Measurements from ENCODE around the gene TSPAN4.

DNA sequence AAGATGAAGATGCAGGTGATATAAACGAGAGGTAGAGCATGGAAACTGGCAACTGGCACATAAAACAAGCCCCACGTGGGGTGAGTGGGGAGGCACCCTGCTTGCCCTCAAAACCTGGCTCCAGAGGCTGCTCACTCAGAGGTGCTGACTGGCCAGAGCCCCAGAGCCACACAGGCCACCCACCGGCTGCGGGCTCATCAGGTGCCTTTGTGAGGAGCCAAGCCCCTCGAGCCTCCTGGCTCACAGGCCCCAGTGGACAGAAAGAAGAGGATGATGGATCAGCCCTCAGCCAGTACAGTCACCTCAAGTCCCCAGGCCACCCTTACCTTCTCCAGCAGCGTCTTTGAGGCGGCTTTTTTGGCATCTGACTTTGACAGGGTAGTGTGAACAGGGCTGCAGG, 61.7 kb downstream of the TSPAN4 start:
- TF ChIP-seq, protein P1, sequence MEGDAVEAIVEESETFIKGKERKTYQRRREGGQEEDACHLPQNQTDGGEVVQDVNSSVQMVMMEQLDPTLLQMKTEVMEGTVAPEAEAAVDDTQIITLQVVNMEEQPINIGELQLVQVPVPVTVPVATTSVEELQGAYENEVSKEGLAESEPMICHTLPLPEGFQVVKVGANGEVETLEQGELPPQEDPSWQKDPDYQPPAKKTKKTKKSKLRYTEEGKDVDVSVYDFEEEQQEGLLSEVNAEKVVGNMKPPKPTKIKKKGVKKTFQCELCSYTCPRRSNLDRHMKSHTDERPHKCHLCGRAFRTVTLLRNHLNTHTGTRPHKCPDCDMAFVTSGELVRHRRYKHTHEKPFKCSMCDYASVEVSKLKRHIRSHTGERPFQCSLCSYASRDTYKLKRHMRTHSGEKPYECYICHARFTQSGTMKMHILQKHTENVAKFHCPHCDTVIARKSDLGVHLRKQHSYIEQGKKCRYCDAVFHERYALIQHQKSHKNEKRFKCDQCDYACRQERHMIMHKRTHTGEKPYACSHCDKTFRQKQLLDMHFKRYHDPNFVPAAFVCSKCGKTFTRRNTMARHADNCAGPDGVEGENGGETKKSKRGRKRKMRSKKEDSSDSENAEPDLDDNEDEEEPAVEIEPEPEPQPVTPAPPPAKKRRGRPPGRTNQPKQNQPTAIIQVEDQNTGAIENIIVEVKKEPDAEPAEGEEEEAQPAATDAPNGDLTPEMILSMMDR (conservative IDR thresholded peaks at IDR 0.05 in 1 of 2, IDR thresholded peaks at IDR 0.05 in 1 of 2; ENCODE audit: low read depth in 1 of 2, low read length in 2 of 2): no peak
- no peak for TF ChIP-seq EZH2 (IDR thresholded peaks at IDR 0.05; ENCODE audit: low read length, missing control alignments)

Data from fibroblast of lung (primary cell).